Activated CD4-positive, alpha-beta T cell treated with anti-CD3 and anti-CD28 coated beads, Interleukin-10, Interleukin-2, amounts not matched to agents 100 ng/mL and 50 ng/mL, durations not matched to agents 16 hours and 8 hours (primary cell): ENCODE results near the gene F8A3.
"Not testable (repeated sequence)": the region's sequence is repeated elsewhere in the genome, so short reads cannot be mapped to it uniquely, and the experiment has no call there.

Source experiments
- DNase-seq: peaks from one replicate; pipeline ENCODE4 v3.0.0-alpha.2; 2020

The F8A3 gene

GRCh38 chrX:155458471-155458870 lies at the start of gene F8A3:
F8A3 (minus strand) TSS chrX:155458620; CDS start chrX:155458600, 20 bp downstream.
- not testable (repeated sequence) for DNase-seq

DNA sequence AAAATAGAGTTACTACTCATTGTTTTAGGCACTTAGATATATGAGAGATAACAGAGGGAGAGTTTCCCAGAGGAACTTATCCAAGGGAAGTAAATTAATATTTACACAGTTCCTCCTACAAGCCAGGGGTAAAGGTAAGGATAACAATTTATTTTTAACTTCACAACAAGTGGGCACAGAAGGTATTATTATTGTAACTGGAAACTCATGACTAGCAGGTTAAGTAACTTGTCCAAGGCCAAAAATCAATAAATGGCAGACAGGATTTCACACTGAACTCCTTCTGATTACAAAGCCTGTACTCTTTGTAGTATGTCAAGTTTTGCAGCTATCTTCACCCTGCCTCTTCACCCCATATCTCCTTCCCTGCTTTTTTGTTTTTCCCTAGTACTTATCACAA lies 46.9 kb upstream of the F8A3 start:
- no peak for DNase-seq

GRCh38 chrX:155495134-155495533 lies 36.7 kb upstream of the F8A3 start:
- not testable (repeated sequence) for DNase-seq

- not testable (repeated sequence) for DNase-seq
Observed at GRCh38 chrX:155491421-155491820, 33.0 kb upstream of the F8A3 start.

DNA sequence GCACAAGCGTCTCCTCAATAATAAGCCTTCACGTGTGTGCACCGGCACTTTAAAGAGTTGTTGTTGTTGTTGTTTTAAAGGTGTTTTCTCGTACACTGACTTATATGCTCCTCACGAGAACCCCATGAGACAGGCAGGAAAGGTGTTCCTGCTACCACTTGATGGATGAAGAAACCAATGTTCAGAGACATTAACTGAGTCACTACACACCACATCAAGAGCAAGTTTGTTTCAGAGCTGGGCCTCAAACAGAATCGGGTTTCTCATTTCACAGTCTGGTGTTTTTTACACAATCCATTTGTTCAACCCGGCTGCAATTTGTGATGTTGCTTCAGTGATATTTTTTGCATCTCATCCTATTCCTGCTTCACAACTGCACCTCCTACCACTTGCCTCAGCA lies 18.7 kb upstream of the F8A3 start:
- not testable (repeated sequence) for DNase-seq

- DNase-seq, result not testable (repeated sequence)
Observed at GRCh38 chrX:155466269-155466938, 8.0 kb upstream of the F8A3 start.

GRCh38 chrX:155460501-155460900 lies 2.1 kb upstream of the F8A3 start:
- not testable (repeated sequence) for DNase-seq

GRCh38 chrX:155457761-155458447 lies 516 bp downstream of the F8A3 start:
- not testable (repeated sequence) for DNase-seq

GRCh38 chrX:155441097-155441496 lies 17.3 kb downstream of the F8A3 start:
- no peak for DNase-seq

DNA sequence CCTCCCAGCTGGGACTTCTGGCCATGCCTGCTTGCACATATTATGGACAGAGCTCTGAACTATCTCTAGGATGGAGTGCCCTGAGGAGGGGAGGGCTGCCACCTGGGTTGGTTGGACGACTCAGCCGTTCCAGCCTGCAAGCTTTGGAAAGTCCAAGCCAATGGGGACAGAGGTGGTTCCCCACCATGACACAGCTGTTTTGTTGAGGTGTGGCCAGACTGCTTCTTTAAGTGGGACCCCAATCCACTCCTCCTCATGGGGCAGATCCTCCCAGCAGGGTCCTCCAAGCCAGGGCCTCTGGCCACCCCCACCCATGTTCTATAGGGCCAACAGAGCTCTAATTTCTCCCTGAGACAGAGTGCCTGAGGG lies 22.7 kb downstream of the F8A3 start:
- no peak for DNase-seq

DNA sequence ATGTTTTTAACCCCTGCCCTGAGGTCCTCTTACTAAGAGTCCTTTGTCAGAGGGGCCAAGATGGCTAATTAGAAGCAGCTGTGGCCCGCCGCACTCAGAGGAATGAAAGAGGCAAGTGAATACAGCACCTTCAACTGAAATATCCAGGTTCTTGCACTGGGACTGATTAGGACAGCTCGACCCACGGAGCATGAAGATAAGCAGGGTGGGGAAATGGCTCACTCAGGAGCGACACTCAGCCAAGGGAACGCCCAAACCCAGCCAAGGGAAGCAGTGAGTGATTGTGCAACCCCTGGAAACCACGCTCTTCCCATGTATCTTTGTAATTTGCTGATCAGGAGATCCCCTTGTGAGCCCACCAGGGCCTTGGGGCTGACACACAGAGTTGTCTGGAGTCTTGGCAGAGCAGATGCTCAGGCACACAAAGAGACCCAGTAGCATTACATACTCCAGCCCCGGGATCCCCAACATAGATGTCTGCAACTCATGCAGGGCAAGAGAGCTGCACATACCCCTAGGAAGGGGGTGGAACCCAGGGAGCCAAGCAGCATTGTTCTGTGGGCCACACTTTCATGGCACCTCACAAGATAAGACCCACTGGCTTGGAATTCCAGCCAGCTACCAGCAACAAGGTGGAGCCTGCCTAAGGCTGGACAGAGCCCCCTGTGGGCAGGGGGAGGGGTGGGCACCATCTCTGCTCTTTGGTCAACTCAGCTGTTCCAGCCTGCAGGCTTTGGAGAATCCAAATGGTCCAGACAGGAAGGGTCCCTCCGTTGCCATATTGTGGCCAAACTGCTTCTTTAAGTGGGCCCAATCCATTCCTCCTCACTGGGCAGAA lies 23.3 kb downstream of the F8A3 start:
- DNase-seq, result no peak

DNA sequence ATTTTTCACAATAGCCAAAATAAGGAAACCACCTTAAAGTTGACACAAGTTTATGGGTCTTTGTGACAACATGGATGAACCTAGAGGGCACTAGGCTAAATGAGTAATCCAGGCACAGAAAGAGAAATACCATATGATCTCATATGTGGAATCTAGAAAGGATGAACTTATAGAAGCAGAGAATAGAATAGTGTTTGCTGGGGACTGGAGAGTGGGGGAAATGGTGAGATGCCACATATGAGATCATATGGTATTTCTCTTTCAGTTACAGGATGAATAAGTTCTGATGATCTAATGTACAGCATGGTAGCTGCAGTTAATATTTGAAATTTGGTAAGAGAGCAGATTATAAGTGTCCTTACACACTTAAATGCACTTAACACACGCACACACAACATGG lies 40.7 kb downstream of the F8A3 start:
- no peak for DNase-seq
